Body of pancreas (tissue), 4 donors: Measurements from ENCODE around the gene DDX49.

Experiments
- CTCF ChIP-seq, 7 experiments: fragments of 450-650 bp in 4 of 7; fragments of 200-600 bp in 3 of 7; sonication (generic) in 3 of 7; IDR thresholded peaks; one replicate each; pipeline ENCODE4 v1.5.1; 2016 to 2019; ENCODE audit warnings: antibody characterized with exemption in 7 of 7
- POLR2A ChIP-seq, 3 donors: fragments of 450-650 bp; IDR thresholded peaks; one replicate each; pipeline ENCODE4 v1.6.1; 2016; ENCODE audit warnings: antibody characterized with exemption in 3 of 3, mild to moderate bottlenecking in 2 of 3

- no peak for TF ChIP-seq CTCF (IDR thresholded peaks at IDR 0.05)
- TF ChIP-seq POLR2A (IDR thresholded peaks at IDR 0.05) = no peak
These were observed 23.6 kb upstream of the DDX49 start, which contains the start of gene CERS1 for GRCh38 chr19:18895824-18896341.
